GM21381 (cell line): ENCODE measurements around the gene ANKRD53.

Source experiments
- ATAC-seq: cut with Tn5 transposase; IDR thresholded peaks from one replicate; pipeline ENCODE4 v1.9.1; 2021; ENCODE audit warnings: mild to moderate bottlenecking, moderate library complexity; ENCODE audit not compliant: unreplicated experiment

Gene ANKRD53

GRCh38 chr2:70964133-70964532, 14.3 kb upstream of the ANKRD53 start:
- ATAC-seq = no peak

GRCh38 chr2:70964596-70965386, 13.6 kb upstream of the ANKRD53 start:
- ATAC-seq = peak; percentile 91

GRCh38 chr2:70965506-70965905, 12.9 kb upstream of the ANKRD53 start:
- ATAC-seq = no peak

GRCh38 chr2:70966681-70967080, 11.7 kb upstream of the ANKRD53 start:
- no peak for ATAC-seq

GRCh38 chr2:70967189-70967588, 11.2 kb upstream of the ANKRD53 start:
- no peak for ATAC-seq

- no peak for ATAC-seq
Measured at GRCh38 chr2:70974592-70974991, 3.8 kb upstream of the ANKRD53 start.

- ATAC-seq = no peak
Measured at GRCh38 chr2:70975237-70975636, 3.2 kb upstream of the ANKRD53 start.

GRCh38 chr2:70977605-70978205, 725 bp upstream of the ANKRD53 start:
- no peak for ATAC-seq

- ATAC-seq = no peak
Measured at GRCh38 chr2:70979180-70979488, 704 bp downstream of the ANKRD53 start.

- no peak for ATAC-seq
Measured at GRCh38 chr2:70979626-70980025, 1.2 kb downstream of the ANKRD53 start.

GRCh38 chr2:70981421-70981820, 3.0 kb downstream of the ANKRD53 start:
- ATAC-seq = no peak

GRCh38 chr2:70981866-70982810, 3.7 kb downstream of the ANKRD53 start:
- no peak for ATAC-seq

- no peak for ATAC-seq
Measured at GRCh38 chr2:70982971-70983370, 4.5 kb downstream of the ANKRD53 start.

- no peak for ATAC-seq
Measured at GRCh38 chr2:70983506-70984227, 5.2 kb downstream of the ANKRD53 start.

GRCh38 chr2:70984228-70984575, 5.8 kb downstream of the ANKRD53 start:
- no peak for ATAC-seq

GRCh38 chr2:70984576-70985282, 6.3 kb downstream of the ANKRD53 start:
- ATAC-seq = peak; percentile 93

GRCh38 chr2:70985283-70985688, 6.9 kb downstream of the ANKRD53 start:
- ATAC-seq = no peak

GRCh38 chr2:70985956-70986355, 7.5 kb downstream of the ANKRD53 start:
- no peak for ATAC-seq

- ATAC-seq = no peak
Measured at GRCh38 chr2:70986499-70987189, 8.2 kb downstream of the ANKRD53 start.

GRCh38 chr2:70987386-70987785, 9.0 kb downstream of the ANKRD53 start:
- no peak for ATAC-seq
